Activated CD8-positive, alpha-beta memory T cell treated with anti-CD3 and anti-CD28 coated beads for 1 hour (primary cell): ENCODE measurements around the gene EIF2S2.
"Not testable (repeated sequence)": the region's sequence is repeated elsewhere in the genome, so short reads cannot be mapped to it uniquely, and the experiment has no call there.

ENCODE experiments used
- DNase-seq, 2 donors: peaks; one replicate each; pipeline ENCODE4 v3.0.0-alpha.2; 2020; ENCODE audit warnings: low read depth in 1 of 2; ENCODE audit errors: extremely low read depth in 1 of 2

The EIF2S2 gene, protein sequence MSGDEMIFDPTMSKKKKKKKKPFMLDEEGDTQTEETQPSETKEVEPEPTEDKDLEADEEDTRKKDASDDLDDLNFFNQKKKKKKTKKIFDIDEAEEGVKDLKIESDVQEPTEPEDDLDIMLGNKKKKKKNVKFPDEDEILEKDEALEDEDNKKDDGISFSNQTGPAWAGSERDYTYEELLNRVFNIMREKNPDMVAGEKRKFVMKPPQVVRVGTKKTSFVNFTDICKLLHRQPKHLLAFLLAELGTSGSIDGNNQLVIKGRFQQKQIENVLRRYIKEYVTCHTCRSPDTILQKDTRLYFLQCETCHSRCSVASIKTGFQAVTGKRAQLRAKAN

GRCh38 chr20:34111702-34112599, at the start of gene EIF2S2:
EIF2S2 (minus strand) TSS chr20:34112243; CDS start chr20:34112110, 133 bp downstream.
- peak; percentile 85 to 87 for DNase-seq

GRCh38 chr20:34157697-34158096, 45.7 kb upstream of the EIF2S2 start:
- not testable (repeated sequence) for DNase-seq

- DNase-seq = no peak
Measured at GRCh38 chr20:34155836-34156235, 43.8 kb upstream of the EIF2S2 start.

- DNase-seq = not testable (repeated sequence)
Measured at GRCh38 chr20:34153169-34153568, 41.1 kb upstream of the EIF2S2 start.

GRCh38 chr20:34152073-34152472, 40.0 kb upstream of the EIF2S2 start:
- DNase-seq = not testable (repeated sequence)

DNA sequence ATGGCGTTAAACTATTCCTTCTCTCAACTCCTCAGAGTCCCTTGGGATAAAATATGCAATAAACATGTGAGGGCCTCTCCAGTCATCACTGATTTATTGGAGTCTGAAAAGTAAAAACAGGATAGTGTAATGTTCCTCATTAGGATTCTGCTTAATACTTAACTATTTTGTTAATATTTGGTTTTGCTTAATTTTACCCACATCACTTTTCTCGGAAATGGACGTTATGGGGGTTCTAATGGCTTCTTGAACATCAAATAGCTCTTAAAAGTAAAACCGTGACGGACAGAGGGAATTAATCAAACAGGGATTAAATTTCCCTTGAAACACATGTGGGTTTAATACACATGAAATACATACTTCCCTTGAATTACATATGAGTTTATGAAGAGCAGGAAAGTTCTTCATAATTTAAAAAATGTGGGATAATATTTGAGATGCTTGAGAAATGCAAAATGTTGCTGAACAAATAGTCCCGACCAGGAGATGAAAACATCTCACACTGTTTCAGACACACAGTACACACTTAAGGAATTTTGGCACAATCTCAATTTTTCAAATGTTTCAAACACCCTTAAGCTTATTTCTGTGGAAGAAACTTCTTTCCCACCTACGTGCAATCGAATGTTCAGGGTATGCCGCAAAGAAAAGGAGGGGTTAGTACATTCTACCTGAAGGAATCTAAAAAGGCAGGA, 38.4 kb upstream of the EIF2S2 start:
- no peak for DNase-seq

GRCh38 chr20:34145280-34145819, 33.3 kb upstream of the EIF2S2 start:
- no peak for DNase-seq

DNA sequence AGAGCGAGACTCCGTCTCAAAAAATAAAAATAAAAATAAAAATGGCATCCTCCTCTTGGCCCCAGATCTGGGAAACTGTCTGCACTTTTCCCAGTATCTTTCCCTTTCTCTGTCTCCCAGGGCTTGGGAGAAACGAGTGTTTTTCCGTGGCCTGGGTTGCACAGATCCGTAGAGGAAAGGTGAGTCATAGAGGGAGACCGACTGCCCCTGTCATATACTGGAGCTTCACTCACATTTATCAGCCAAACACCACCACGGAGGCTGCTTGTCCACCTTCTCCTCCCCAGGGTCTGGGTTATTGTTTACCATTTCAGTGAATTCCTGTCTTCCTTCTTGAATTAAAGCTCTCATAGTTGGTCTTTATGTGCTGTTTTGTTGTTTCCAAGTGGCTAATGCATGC, 31.9 kb upstream of the EIF2S2 start:
- DNase-seq = no peak

DNA sequence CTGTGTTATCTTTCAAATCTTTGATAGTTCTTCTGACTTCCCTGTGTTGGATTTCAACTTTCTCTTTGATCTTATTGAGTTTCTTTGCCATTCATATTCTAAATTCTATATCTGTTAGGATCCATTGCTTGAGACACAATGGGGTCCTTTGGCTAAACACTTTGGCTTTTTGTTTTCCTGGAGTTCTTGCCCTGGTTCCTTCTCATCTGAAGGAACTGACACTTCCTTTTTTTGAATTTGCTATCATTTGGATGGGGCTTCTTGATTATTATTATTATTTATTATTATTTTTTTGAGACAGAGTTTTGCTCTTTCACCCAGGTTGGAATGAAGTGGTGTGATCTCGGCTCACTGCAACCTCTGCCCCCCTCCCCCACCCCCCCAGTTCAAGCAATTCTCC, 30.1 kb upstream of the EIF2S2 start:
- DNase-seq = no peak

DNA sequence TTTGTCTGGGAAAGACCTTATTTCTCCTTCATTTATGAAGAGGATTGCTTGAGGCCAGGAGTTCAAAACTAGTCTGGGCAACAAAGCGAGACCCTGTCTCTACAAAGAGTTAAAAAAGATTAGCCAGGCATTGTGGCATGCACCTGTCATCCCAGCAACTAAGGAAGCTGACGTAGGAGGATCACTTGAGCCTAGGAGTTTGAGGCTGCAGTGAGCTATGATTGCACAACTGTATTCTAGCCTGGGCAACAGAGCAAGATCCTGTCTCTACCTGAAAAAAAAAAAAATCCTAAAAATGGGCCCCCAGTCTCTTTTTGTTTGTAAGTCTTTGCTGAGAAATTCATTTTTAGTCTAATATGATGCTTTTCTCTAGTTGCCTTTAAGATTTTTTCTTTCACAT, 29.2 kb upstream of the EIF2S2 start:
- no peak for DNase-seq

GRCh38 chr20:34135525-34136275, 23.7 kb upstream of the EIF2S2 start:
- not testable (repeated sequence) for DNase-seq

- not testable (repeated sequence) for DNase-seq
Measured at GRCh38 chr20:34133365-34133860, 21.4 kb upstream of the EIF2S2 start.

- DNase-seq = not testable (repeated sequence)
Measured at GRCh38 chr20:34132943-34133342, 20.9 kb upstream of the EIF2S2 start.

DNA sequence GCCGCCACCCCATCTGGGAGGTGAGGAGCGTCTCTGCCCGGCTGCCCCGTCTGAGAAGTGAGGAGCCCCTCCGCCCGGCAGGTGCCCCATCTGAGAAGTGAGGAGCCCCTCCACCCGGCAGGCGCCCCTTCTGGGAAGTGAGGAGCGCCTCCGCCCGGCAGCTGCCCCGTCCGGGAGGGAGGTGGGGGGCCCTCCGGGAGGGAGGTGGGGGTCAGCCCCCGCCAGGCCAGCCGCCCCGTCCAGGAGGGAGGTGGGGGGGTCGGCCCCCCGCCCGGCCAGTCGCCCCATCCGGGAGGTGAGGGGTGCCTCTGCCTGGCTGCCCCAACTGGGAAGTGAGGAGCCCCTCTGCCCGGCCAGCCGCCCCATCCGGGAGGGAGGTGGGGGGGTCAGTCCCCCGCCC, 20.4 kb upstream of the EIF2S2 start:
- DNase-seq = not testable (repeated sequence)

DNA sequence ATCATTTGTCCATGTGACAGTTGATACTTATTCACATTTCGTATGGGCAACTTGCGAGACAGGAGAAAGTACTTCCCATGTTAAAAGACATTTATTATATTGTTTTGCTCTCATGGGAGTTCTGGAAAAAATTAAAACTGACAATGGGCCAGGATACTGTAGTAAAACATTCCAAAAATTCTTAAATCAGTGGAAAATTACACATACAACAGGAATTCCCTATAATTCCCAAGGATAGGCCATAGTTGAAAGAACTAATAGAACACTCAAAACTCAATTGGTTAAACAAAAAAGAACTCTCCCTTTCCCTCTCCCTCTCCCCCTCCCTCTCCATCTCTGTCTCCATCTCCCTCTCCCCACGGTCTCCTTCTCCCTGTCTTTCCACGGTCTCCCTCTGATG, 19.4 kb upstream of the EIF2S2 start:
- DNase-seq = no peak

GRCh38 chr20:34129518-34130162, 17.6 kb upstream of the EIF2S2 start:
- peak in 1 of 2 donors; percentile 14 for DNase-seq

DNA sequence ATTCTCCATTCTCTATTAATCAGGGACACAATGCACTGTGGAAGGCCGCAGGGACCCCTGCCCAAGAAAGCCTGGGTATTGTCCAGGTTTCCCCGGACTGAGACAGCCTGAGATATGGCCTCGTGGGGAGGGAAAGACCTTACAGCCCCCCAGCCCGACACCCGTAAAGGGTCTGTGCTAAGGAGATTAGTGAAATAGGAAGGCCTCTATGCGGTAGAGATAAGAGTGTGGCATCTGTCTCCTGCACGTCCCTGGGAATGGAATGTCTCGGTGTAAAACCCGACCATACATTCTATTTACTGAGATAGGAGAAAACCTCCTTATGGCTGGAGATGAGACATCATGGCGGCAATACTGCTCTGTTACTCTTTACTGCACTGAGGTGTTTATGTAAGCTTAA, 15.7 kb upstream of the EIF2S2 start:
- no peak for DNase-seq

DNA sequence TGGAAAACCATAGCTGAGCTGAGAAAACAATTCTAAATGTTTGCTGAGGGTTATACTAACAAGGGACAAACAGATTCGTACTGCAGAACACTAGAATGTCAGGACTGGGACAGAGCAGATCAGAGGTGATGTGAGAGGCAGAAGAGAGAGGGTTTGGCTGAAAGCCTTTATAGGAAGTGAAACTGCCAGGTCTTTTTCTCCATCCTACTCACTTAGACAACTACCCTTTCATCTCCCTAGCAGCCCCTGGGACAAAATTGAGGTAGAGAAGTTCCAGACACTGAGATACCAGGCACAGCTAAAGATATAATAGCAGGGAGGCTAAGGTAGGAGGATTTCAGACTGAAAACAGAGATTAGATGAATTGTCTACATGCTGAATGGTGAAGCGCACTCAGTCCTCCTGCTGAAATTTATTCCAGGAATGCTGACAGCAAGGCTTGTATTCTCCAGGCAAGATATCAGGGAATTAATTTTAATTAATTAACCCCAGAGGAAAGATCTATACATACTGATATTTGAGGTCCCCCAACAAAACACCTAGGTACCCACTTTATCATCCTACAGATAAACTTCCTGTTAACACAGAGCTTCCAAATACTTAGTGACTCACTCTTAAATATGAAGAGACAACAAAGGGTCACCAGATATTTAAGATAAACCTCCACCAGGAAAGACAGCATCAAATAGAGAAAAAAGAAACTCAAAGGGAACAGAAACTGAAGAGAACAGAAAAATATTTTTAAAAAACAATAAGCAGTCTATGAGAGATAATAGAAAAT, 12.6 kb upstream of the EIF2S2 start:
- no peak for DNase-seq

- no peak for DNase-seq
Measured at GRCh38 chr20:34123309-34123708, 11.3 kb upstream of the EIF2S2 start.
